GM19025 (cell line): ENCODE measurements around the gene SLC19A3.
"Not testable (repeated sequence)": the region's sequence is repeated elsewhere in the genome, so short reads cannot be mapped to it uniquely, and the experiment has no call there.

Source experiments
- ATAC-seq: cut with Tn5 transposase; IDR thresholded peaks from one replicate; pipeline ENCODE4 v1.9.1; 2021; ENCODE audit warnings: mild to moderate bottlenecking, low read depth, moderate library complexity; ENCODE audit not compliant: unreplicated experiment

Gene SLC19A3

DNA sequence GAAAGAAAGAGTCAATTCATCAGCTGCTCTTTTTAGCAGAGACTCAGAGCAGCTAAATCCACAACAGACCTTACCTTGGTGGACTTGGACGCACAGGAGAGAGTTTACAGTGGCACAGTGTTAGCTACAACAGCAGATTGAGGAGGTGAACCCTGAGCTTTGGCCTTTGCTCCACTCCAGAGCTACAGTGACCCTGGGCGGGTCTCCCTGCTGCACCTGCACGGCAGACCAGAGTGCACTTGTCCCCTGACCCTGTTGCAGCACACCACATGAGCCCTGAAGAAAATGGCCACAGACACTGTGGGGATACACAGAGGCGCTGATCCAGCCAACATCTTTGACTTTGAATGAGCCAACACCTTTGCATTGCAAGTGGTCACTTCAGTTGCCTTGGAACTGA, 11.0 kb downstream of the SLC19A3 start:
- ATAC-seq: no peak

DNA sequence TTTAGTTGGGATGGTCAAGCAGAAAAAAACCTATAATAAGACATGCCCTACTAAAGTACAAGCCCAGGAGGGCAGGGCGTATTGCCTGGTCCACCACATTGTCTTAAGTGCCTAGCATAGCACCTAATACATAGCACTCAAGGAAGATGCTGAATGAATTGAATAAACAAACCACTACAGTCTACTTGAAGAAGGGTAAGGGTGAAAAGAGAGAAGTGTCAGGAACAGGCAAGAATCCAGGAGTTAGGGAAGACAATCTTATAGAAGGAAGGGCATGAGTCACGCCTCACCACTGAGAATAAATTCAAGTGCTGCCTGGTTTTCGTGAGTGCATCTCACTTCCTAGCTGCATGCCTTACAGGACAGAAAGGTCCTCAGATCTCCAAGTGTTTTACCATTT, 13.9 kb downstream of the SLC19A3 start:
- no peak for ATAC-seq

DNA sequence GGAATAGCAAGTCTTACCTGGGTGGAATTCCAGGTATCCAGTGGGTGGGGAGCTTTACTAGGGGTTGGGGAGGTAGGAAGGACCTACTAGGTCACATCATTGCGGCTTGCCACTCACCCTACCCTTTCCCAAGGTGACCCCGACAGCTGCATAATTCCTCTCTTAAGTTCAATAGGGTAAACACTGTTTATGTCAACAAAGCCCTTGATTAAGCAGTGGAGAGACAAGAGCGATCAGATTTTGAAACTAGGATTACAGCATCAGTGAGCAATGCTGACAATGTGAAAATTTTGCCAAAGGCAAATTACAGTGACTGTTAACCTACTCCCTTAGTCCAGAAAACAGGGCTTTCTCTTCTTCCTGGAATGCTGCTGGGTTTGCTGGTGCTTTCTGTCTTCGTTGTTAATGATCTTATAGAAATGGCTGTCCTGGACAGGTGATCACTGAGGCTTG, 14.5 kb downstream of the SLC19A3 start:
- no peak for ATAC-seq

DNA sequence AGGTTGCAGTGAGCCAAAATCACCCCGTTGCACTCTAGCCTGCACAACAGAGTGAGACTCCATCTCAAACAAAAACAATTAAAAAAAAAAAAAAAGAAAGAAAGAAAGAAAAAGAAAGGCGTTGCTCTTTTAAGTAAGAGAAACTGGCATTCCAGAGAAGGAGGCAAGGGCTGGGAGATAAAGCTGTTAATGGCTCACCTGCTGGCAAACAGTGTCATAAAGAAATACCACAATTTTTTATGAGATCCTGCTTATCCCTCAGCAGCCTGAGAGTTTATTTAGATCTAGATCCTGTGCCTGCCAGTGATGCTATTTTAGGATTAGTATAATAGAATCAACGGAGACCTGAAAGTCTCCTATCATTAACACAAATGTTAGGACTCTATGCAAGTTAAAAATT, 16.3 kb downstream of the SLC19A3 start:
- no peak for ATAC-seq

DNA sequence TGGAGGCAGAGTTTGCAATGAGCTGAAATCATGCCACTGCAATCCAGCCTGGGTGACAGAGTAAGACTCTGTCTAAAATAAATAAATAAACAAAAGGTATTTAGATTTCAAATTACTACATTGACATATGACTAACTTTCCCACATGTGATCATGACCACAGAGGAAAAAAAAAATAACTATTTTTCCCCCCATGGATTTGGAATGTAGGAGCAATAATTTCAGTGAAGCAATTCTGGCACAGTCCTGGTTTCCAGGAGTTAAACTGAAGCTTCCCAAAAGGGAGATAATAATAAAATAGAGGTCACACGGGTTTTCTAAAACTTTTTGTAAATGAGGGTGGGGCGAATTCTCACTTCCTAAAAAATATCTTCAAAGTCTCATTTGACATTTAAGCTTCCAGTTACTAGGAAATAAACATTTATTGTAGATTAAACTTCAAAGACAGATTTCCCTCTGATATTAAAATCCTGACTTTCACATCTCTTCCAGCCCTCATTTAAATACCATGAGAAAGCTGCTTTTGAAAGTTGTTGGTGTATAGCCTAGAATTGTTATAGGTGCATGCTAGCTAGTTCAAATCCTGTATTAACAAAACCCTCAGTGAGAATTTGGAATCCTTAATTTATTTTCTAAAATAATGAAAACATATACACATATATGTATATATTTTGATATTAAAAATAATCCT, 20.7 kb downstream of the SLC19A3 start:
- no peak for ATAC-seq

DNA sequence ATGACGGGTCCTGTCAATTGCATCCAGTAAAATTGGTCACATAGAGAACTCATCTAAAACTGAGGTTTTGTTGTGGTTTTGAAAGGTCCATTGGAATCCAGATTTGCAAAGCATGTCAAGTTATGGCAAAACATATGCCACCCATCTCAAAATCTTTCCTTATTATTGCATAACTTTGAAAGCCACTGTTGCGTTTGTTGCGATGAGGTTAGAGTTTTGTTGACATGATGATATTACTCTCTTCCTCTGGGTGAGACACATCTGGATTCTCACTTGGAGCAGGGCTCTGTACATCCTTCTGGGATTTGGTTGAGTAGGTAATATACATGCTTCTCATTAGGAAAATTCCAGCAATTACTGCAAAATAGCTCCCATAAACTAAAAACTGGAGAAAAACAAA, 30.6 kb downstream of the SLC19A3 start:
- ATAC-seq: no peak

DNA sequence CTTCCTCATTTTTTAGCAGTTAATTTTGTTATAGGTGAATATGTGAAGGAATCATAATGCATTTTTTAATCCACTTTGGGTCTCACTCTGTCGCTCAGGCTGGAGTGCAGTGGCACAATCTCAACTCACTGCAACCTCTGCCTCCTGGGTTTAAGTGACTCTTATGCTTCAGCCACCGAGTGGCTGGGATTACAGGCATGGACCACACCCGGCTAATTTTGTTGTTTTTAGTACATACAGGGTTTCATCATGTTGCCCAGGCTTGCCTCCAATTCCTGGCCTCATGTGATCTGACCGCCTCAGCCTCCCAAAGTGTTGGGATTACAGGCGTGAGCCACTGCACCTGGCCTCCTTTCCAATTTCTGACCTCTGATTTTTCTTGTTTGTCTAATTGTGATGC, 33.6 kb downstream of the SLC19A3 start:
- no peak for ATAC-seq

DNA sequence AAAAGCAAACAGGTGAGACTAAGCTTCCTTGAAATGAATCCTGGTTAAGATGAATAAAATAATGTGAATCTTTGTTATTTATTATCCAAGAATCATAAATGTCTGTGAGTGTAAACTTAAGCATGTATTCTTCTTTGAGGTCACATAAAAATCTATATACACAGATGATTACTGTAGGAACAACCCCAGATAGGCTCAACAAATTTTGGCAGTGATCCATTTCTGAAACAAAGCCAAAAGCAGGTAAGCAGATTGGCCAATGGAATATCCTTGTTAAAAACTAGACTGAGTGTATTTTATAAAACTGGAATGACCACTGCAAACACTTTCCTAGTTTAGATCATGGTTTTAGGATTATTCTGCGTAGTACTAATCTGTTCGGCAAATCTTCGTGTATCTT, 39.9 kb downstream of the SLC19A3 start:
- ATAC-seq: no peak

DNA sequence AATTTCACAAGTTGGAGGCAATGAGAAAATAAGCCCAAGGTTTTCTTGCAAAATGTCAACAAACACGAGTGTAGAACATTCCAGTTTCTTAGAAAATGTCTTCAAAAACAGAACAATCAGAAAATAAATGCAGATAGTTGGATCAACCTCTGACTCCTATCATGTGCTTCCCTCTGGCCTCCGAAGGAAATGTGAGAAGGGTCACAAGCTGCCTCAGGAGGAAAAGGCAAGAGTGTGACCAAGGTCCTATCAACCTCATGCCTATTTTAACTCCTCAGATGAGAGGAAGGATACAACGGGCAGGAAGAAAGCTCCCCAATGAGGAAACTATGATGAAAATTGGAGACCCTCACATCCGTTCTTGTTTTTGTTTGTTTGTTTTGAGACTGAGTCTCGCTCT, 43.3 kb downstream of the SLC19A3 start:
- no peak for ATAC-seq

DNA sequence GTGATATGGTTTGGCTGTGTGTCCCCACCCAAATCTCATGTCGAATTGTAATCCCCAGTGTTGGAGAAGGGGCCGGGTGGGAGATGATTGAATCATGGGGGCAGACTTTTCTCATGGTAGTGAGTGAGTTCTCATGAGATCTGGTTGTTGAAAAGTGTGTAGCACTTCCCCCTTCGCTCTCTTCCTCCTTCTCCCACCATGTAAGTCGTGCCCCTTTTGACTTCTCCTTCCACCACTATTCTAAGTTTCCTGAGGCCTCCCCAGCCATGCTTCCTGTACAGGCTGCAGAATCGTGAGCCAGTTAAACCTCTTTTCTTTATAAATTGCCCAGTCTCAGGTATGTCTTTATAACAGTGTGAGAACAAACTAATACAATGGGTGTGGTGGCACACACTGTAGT, 44.2 kb downstream of the SLC19A3 start:
- ATAC-seq: not testable (repeated sequence)

DNA sequence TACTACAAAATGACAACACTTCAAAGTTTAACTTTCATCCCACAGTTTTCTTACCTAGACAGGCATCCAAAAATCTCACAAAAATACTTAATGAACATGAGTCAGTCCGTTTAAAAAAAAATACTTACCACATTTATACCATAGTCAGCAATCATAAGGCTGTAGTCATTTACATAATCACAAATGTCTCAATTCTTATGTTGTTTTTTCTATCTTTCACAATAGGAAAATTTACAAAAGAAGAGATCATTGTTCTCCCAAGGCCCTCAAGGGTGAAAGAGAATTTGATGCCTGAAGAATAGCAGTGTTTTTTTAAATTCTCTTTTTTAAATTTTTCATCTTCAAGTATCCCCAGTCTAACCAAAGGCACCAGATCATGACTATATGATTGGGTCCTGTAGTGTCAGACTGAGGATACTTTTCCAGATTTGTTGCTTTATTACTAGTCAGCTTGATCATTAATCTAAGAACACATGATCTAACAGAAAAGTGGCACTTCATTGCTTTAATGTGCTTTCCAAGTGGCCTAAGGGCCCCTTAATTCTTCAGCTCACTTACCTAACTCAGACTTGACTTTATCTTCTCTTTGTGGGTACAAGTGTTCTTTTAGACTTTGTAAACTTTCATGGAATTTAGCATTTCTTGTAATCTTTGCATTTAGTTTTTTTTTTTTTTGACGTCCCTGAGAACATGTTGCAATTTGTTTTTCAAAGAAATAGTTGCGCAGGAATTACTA, 46.5 kb downstream of the SLC19A3 start:
- ATAC-seq: no peak

DNA sequence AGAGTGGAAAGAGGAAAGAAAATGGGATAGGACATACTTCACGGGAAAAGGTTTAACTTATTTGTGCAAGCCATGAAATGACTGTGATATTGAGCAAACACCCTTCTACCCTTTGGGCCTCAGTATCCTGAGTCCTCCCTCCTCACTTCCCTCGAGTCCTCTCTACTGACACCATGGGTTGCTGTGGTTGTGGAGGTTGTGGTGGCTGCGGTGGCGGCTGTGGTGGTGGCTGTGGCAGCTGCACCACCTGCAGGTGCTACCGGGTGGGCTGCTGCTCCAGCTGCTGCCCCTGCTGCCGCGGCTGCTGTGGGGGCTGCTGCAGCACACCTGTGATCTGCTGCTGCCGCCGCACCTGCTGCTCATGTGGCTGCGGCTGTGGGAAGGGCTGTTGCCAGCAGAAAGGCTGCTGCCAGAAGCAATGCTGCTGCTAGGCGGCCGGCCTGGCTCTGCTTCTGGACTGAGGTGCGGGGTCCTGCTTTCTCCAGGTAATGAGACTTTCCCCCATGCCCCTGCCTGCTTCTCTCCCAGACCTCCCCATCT, 51.1 kb downstream of the SLC19A3 start, which contains the start of gene SCYGR5:
TSS of gene SCYGR5 (plus strand) at position 174 of the 540 bp plus-strand sequence. CDS start at position 174, 0 bp downstream.
- not testable (repeated sequence) for ATAC-seq

DNA sequence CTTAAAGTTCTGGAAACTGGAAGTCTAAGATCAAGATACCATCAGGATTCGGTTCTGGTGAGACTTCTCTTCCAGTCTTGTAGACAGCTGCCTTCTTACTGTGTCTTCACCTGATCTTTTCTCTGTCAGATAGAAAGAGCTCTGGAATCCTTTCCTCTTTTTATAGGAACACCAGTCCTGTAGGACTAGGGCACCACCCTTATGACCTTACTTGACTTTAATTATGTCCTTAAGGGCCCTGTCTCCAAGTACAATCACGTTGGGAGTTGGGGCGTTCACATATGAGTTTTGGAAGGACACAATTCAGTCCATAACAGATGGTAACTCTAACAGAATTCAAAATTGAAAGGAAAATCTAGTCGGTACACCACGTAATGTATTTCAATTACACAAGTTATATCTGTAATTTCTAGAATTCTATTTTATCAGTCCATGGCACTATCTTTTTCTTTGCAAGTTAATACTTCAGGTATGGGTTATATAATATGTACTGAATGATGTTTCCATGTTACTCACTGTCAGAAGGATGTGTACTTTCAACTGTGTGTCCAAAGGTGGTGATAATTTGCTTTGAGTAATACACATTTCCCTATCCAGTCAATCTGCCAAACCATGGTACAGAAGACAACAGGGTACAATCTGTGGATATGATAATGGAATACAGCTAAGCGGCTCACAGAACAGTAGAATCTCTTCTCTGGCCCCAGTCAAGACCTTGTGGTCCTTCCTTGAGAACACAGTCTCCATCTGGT, 52.5 kb downstream of the SLC19A3 start:
- no peak for ATAC-seq

DNA sequence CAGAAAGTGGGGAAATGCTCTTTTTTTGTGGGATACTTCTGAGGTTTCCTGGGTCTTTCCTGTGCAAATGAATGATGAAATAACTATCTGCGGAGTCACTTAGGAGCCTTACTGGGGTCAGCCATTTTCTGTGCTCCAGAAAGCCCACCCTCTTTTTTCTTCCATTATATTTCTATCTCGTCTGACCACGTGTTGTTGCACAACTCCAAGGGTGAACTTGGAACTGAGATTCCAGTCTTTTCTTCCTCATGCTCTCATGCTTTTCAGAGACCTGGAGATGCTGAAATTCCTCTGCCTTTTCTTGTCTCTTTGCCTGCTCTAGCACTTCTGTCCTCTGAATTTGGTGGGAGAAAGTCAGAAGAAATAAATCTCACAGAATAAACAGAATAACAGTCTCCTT, 56.0 kb downstream of the SLC19A3 start:
- no peak for ATAC-seq

DNA sequence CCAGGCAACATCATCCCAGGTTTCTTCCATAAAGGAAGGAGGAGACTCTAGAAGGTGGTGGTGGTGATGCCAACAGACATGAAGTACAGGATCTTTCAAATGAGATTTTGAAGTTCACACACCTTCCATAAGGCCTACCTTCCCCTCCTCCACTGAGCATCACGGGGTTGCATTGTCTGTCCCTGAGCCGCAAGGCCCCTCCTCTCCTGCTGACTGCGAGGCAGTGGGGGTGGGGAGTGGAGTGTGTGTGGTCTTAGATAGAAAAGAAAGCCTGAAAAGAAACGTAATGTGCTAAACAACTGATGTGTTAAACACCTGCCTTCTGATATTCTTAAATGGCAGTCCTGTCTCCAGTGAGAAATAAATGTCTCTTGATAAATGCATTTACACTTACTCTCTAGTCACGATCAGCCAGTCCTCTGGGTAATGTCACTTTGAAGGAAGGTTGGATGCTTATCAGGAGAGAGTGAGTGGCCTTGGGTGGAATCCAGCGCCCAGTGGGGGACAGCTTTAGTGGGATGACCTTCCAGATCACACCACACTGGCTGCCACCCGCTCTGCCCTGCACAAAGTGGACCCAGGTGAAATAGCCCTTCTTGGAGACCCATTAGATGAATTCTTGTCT, 56.7 kb downstream of the SLC19A3 start:
- ATAC-seq: no peak

DNA sequence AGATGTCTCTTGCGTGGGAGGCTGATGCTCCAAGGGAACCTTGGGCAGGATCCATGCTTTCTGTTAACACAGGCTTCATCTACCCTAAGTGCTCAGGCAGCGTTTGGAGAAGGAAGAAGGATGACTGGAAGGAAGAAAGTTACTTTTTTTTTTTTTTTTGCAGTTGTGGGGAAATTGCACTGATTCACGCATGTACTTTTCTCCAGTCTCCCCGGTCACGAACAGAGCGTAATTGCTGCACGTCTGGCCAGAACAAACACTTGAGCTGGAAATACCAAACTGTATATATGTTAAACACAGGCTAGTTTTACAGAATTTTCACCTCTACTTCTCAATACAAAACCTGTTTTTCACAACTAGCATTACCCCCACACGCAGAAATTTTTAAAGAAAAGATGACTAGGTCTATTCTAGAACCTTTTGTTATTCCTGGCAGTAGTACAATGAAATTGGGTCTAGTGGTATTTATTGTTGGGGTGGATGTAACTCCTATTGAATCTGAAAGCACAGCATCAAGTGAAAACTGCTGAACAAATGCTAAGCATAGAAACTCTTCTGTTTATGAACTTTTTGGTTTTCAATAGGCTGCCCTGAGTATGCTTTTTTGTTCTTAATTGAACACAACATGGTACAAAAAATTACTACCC, 60.5 kb downstream of the SLC19A3 start:
- no peak for ATAC-seq

DNA sequence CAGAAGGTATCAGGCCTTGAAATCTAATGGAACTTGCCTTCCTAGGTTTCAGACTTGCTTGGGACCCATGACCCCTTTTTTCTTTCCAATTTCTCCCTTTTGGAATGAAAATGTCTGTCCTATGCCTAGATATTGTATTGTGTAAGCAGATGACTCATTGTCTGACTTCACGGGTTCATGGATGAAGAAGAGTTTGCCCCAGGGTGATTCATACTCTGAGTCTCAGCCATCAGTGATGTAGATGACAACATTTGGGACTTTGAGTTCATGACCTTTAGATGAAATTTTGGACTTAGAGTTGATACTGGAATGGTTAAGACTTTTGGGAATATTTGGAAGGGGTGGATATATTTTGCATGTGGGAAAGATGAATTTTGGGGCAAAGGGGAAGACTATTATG, 62.4 kb downstream of the SLC19A3 start:
- ATAC-seq: no peak

DNA sequence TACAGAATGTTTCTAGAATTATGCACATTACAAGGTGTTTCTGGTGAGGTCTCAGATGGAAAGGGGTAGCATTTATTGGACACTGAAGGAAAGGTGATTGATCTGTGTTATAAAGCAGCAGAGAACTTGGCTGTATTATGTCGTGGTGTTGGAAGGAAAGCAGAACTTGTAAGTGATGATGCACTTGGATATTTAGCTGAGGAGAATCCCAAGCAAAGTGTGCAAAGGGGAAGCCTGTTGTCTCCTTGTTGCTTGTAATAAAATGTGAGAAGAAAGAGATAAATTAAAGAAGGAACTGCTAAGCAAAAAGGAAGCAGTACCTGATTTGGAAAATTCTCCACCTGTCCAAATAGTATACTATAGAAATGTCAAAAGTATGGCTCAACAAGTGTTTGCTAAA, 63.4 kb downstream of the SLC19A3 start:
- no peak for ATAC-seq

DNA sequence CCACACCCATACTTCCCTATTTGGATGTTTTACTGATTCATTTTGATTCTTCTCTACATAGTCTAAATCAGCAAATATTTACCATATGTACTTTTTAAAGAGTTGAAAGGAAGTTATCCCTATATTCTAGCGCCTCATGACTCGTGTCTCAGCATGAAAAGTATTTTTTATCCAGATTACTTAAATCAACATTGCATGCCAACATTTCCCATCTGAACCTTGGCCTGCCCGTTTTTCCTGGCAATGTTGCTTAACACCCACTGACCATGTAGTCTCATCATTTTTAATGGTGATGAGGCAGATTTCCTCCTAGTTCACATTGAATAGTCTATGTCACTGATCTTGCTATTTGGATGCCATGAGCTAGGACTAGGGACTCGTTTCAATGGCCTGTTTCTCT, 64.4 kb downstream of the SLC19A3 start:
- no peak for ATAC-seq

DNA sequence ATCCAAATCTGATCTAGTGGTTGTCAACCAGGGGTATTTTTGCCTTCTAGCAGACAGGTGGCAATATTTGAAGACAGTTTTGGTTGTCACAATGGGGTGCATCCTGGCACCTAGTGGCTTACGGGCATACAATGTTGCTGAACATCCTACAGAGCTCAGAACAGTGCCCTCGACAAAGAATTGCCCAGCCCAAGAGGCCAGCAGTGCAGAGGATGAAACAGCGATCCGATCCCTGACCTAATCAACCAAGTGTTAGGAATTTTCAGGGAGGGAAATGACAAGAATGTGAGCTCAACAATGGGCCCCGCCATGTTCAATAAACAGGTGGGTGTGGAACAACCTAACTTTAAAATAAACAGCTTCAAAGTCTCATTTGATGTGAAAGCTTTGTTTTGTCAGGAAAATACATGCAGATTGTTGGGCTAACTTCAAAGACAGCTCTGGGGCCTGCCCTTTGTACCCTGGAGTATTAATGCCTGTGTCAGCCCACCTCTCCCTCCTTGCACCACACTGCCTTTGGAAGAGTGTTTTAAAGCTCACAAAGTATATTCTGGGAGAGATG, 73.8 kb downstream of the SLC19A3 start:
- ATAC-seq: no peak
